ENCODE data around the gene OLFM3. TPM values are rescaled to one million over a fixed set of nuclear protein-coding genes. Genes with fewer than 3 reads are reported as not detected.

Gene OLFM3
- total RNA-seq, 1 donor from 2014 or later = not detected

DNA sequence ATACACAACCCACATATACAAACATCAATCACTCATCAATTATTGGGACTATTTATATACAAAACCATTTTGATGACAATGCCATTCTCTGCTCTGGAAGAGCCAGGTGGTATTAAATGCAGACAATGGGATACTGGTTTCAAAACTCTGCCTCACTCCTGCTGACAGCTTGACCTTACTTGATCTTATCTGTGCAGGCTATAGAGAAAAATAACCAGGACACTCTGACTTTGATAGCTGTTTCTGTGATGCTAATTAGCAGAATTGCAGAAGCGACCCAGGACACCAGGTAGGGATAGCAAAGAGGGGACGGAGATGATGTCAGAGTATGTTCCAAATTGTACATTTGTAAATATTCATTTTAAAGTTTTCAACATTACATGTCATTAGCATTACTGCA, 89.5 kb downstream of the OLFM3 start:
- no peak for TF ChIP-seq CTCF (IDR thresholded peaks at IDR 0.05)
- Mint-ChIP-seq H3K9me3 (ENCODE audit: unreplicated experiment) (no peaks in the 10 kb centered on the region), H3K27ac (ENCODE audit: unreplicated experiment) (no peak overlapping the region), H3K4me3 (ENCODE audit: unreplicated experiment) (no peak overlapping the region), H3K36me3 (ENCODE audit: unreplicated experiment) (no peaks in the 10 kb centered on the region), H3K4me1 (ENCODE audit: unreplicated experiment) (no peaks in the 10 kb centered on the region), H3K27me3 (ENCODE audit: unreplicated experiment) (peaks cover 4% of the 10 kb centered on the region)
- no peak for DNase-seq (ENCODE audit: extremely low spot score, unreplicated experiment)

DNA sequence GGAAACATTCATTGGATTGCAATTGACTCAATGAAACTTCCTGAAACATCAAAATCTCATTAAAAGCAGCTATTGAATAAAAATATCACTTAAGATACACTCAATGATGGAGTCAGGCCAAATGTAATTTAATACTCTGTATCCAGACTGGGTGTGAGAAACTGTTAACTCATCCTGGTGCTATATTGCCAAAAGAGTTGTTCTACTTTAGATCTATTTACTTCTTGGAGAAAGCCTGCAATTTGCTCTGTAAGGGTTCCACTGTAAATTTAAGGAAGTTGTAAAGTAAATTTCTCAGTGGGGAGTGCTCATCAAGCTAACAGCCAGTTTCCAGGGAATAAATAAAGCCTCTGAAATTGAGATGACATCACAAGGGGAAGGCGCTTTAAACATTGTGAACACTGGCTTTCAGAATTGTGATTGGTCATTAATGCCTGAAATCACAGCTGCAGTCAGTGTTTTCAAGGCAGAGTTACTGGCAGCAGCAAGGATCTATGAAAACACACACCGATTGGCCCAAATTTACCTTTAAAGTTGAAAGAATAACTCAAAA, 91.4 kb downstream of the OLFM3 start:
- H3K4me3 Mint-ChIP-seq (ENCODE audit: unreplicated experiment) = no peak overlapping the region
- no peak for TF ChIP-seq CTCF (IDR thresholded peaks at IDR 0.05)
- no peaks in the 10 kb centered on the region for H3K9me3 Mint-ChIP-seq (ENCODE audit: unreplicated experiment)
- no peaks in the 10 kb centered on the region for H3K4me1 Mint-ChIP-seq (ENCODE audit: unreplicated experiment)
- H3K27ac Mint-ChIP-seq (ENCODE audit: unreplicated experiment) = no peak overlapping the region
- H3K36me3 Mint-ChIP-seq (ENCODE audit: unreplicated experiment) = no peaks in the 10 kb centered on the region
- H3K27me3 Mint-ChIP-seq (ENCODE audit: unreplicated experiment) = peaks cover 4% of the 10 kb centered on the region
- DNase-seq (ENCODE audit: extremely low spot score, unreplicated experiment) = no peak

GRCh38 chr1:101902199-101902598, 94.5 kb downstream of the OLFM3 start:
- no peaks in the 10 kb centered on the region for H3K27me3 Mint-ChIP-seq (ENCODE audit: unreplicated experiment)
- no peaks in the 10 kb centered on the region for H3K9me3 Mint-ChIP-seq (ENCODE audit: unreplicated experiment)
- no peak for DNase-seq (ENCODE audit: extremely low spot score, unreplicated experiment)
- no peaks in the 10 kb centered on the region for H3K4me1 Mint-ChIP-seq (ENCODE audit: unreplicated experiment)
- H3K4me3 Mint-ChIP-seq (ENCODE audit: unreplicated experiment) = no peak overlapping the region
- TF ChIP-seq CTCF (IDR thresholded peaks at IDR 0.05) = no peak
- no peaks in the 10 kb centered on the region for H3K36me3 Mint-ChIP-seq (ENCODE audit: unreplicated experiment)
- H3K27ac Mint-ChIP-seq (ENCODE audit: unreplicated experiment) = no peak overlapping the region

- Mint-ChIP-seq H3K27ac (ENCODE audit: unreplicated experiment) (no peak overlapping the region), H3K36me3 (ENCODE audit: unreplicated experiment) (no peaks in the 10 kb centered on the region), H3K9me3 (ENCODE audit: unreplicated experiment) (no peaks in the 10 kb centered on the region), H3K4me1 (ENCODE audit: unreplicated experiment) (no peaks in the 10 kb centered on the region), H3K27me3 (ENCODE audit: unreplicated experiment) (no peaks in the 10 kb centered on the region), H3K4me3 (ENCODE audit: unreplicated experiment) (no peak overlapping the region)
- no peak for TF ChIP-seq CTCF (IDR thresholded peaks at IDR 0.05)
- DNase-seq (ENCODE audit: extremely low spot score, unreplicated experiment) = no peak
Measured at GRCh38 chr1:101898137-101898536, 98.6 kb downstream of the OLFM3 start.

GRCh38 chr1:101884621-101885020, 112.1 kb downstream of the OLFM3 start:
- no peaks in the 10 kb centered on the region for H3K4me1 Mint-ChIP-seq (ENCODE audit: unreplicated experiment)
- no peak for DNase-seq (ENCODE audit: extremely low spot score, unreplicated experiment)
- H3K27ac Mint-ChIP-seq (ENCODE audit: unreplicated experiment) = no peak overlapping the region
- TF ChIP-seq CTCF (IDR thresholded peaks at IDR 0.05) = no peak
- no peaks in the 10 kb centered on the region for H3K9me3 Mint-ChIP-seq (ENCODE audit: unreplicated experiment)
- no peak overlapping the region for H3K4me3 Mint-ChIP-seq (ENCODE audit: unreplicated experiment)
- H3K36me3 Mint-ChIP-seq (ENCODE audit: unreplicated experiment) = no peaks in the 10 kb centered on the region
- H3K27me3 Mint-ChIP-seq (ENCODE audit: unreplicated experiment) = no peaks in the 10 kb centered on the region
